HG03159 (cell line): ENCODE results near the gene EMP3.
"Not testable (repeated sequence)": the region's sequence is repeated elsewhere in the genome, so short reads cannot be mapped to it uniquely, and the experiment has no call there.

Source experiments
- ATAC-seq: cut with Tn5 transposase; IDR thresholded peaks from one replicate; pipeline ENCODE4 v1.9.1; 2021; ENCODE audit warnings: mild to moderate bottlenecking, moderate library complexity; ENCODE audit not compliant: unreplicated experiment

EMP3 gene

DNA sequence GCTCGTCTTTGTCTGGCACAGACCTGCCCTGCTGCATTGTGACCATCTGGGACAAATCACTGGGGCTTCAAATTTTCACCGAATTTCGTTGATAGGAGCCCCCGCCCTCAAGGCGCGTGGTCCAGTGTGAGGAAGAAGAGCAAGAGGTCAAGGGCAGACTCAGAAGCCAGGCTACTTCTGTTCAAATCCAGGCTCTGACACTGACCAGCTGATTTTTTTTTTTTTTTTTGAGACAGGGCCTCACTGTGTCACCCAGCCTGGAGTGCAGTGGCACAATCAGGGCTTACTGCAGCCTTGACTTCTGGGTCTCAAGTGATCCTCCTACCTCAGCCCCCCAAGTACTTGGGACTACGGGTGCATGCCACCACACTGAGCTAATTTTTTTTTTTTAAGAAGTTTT is 46.0 kb downstream of the EMP3 start:
- ATAC-seq: no peak

DNA sequence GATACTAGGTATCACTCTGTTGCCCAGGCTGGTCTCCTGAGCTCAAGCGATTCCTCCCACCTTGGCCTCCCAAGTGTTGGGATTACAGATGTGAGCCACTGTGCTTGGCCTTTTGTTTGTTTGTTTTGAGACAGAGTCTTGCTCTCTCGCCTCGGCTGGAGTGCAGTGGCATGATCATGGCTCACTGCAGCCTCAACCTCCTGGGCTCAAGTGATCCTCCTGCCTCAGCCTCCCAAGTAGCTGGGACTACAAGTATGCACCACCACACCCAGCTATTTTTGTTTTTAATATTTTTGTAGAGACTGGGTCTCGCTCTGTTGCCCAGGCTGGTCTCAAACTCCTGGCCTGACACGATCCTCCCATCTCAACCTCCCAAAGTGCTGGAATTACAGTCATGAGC is 46.4 kb downstream of the EMP3 start:
- ATAC-seq: not testable (repeated sequence)

DNA sequence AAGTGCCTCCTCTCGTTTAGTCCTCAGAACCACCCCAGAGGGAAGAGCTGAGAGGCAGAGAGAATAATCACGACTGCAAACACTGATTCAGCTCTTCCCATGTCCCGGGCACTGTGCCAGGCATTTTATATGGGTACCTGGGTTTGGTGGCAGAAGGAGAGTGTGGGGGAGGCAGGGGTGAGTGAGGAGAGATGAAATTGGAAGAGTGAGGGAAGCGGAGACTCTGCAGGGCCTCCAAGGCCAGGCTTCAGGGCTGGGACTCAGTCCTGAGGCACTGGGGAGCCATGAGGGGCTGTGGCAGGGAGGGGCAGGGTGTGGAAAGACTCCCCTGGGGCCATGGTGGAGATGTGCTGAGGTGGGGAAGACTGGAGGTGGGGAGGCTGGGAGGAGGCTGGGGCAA is 47.6 kb downstream of the EMP3 start:
- no peak for ATAC-seq

DNA sequence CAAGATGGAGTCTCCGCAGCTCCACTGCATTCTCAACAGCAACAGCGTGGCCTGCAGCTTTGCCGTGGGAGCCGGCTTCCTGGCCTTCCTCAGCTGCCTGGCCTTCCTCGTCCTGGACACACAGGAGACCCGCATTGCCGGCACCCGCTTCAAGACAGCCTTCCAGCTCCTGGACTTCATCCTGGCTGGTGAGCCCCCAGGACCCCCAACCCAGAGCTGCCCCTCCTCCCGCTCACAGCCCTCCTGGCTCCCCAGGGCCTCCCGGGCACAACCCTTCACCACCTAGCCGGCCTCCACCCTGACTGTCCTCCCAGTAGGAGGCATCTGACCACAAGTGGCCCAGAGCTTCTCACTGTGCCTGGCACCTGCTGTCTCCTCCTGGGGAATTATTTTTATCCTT is 48.2 kb downstream of the EMP3 start:
- ATAC-seq: no peak

GRCh38 chr19:48378194-48378570 is 52.8 kb downstream of the EMP3 start:
- ATAC-seq: no peak

DNA sequence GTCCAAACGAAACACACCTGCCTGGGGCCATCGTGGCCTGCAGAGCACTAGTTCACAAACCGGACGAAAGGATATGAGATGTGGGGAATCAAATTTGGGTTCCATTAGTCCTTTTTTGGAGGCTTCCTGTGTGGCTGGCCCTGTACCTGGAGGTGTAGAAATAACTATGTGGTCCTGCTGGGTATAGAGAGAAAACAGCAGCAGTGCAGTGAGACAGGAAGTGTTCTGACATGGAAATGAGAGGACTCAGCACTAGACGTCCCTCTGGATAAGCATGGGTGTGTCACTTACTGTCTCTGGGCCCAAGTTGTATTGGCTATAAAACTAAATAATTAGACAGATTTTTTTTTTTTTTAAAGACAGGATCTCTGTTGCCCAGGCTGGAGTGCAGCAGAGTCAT is 53.7 kb downstream of the EMP3 start:
- no peak for ATAC-seq
